ENCODE data around the gene NEK8. TPM values are rescaled to one million over a fixed set of nuclear protein-coding genes. Genes with fewer than 3 reads are reported as not detected.
A peak's percentile ranks its signal among the peaks of the same experiment; 100 is the strongest.

Gene NEK8
- total and polyA plus RNA-seq, 9 of the 15 experiments (the other 6 are each of a cell fraction or from before 2014, with no cell fraction given) = 0.98 to 16.6 (median 4.6) TPM

DNA sequence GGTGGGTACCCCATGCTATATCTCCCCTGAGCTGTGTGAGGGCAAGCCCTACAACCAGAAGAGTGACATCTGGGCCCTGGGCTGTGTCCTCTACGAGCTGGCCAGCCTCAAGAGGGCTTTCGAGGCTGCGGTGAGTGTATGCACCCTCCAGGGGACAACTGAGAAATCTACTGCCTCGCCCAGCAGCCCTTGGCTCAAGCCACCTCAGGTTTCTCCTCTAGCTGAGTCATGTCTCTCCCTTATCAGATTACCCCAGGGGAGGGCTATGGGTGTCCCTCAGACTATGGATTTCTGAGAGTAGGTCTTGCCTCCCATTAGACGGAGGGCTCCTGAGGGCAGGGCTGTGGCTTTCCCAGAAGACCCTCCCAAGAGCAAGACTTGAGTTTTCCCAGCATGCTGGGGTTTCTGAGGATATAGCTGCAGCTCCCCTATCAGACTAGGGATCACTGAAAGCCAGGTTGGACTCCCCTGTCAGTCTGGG lies 6.7 kb downstream of the NEK8 start:
- intact Hi-C loops (cut with micrococcal nuclease) (no loop called here), in situ Hi-C loops (cut with MboI) (no loop called here)
- no peaks in the 10 kb centered on the region for H3K9me1 ChIP-seq (ENCODE audit: control insufficient read depth, insufficient read depth, low read length)
- H3K79me2 ChIP-seq (ENCODE audit: control insufficient read depth, insufficient read depth, low read length) = no peaks in the 10 kb centered on the region
- H3K9ac ChIP-seq (ENCODE audit: insufficient read depth in 1 of 2, low read depth in 2 of 2, low read length in 2 of 2) = peak overlapping the region; percentile 47 to 78
- H3K4me3 ChIP-seq = no peak overlapping the region
- DNase-seq (ENCODE audit: extremely low read depth in 1 of 4, low spot score in 3 of 4) (peak; percentile 85 to 95 (median 92)), ATAC-seq (peak; percentile 99), FAIRE-seq (peak; percentile 98)
- no peaks in the 10 kb centered on the region for H3K27me3 ChIP-seq (ENCODE audit: control insufficient read depth in 2 of 2, insufficient read depth in 2 of 2, low read length in 2 of 2)
- H3K9me3 ChIP-seq (replicated peaks; ENCODE audit: control insufficient read depth, insufficient read depth, low read depth, low read length) = no peaks in the 10 kb centered on the region
- POLR2A ChIA-PET = interaction anchor here (0.5 to 3.0 kb wide), 11 partner anchors 8 to 412 kb away, joined by 3 to 17 read pairs (median 6); partner anchors contain the start of genes RPL23A and TLCD1
- H4K20me1 ChIP-seq (replicated peaks; ENCODE audit: control insufficient read depth, insufficient read depth, low read length) = no peaks in the 10 kb centered on the region
- peak overlapping the region; percentile 62 for H3K4me2 ChIP-seq (ENCODE audit: insufficient read depth, low read length)
- peak overlapping the region; percentile 80 for H2AFZ ChIP-seq (ENCODE audit: low read depth, low read length)
- peaks cover 9% of the 10 kb centered on the region; the same call in 2 of the 3 replicates for H3K36me3 ChIP-seq (ENCODE audit: control insufficient read depth, insufficient read depth, low read length)
- CTCF ChIA-PET (ENCODE audit: low intra/inter-chr PET ratio) = interaction anchor here (0.7 to 1.3 kb wide), 2 partner anchors 15 to 144 kb away, joined by 3 to 7 read pairs; no protein-coding TSS in a partner anchor
- H3K4me1 ChIP-seq (replicated peaks in 1 of 2; ENCODE audit: control insufficient read depth in 2 of 2, insufficient read depth in 2 of 2, low read length in 2 of 2) = peaks cover 29 to 53% of the 10 kb centered on the region in 2 experiments
- WGBS (ENCODE audit: insufficient coverage, low coverage, missing lambda C conversion rate) = 1% methylated on average over 5 of the region's 5 CpGs
- BruUV-seq (replicated peaks) = no TSS peak
- H3K27ac ChIP-seq (ENCODE audit: extremely low read depth, low read depth, low read length) = peak overlapping the region; percentile 64
- TF ChIP-seq ELF4 (CRISPR knock-in tag; IDR thresholded peaks at IDR 0.05) (0 out of 2 replicates have a peak, but pooled peaks have one; percentile 58), HLTF (IDR thresholded peaks at IDR 0.05) (no peak), RBBP5 (IDR thresholded peaks at IDR 0.05; ENCODE audit: borderline replicate concordance, insufficient read depth, low read length, poor library complexity, severe bottlenecking) (peak; percentile 38), HDAC1 (IDR thresholded peaks at IDR 0.05) (peak in 1 of 2 experiments; percentile 33; a peak in 1 of 4 replicates), NCOA6 (IDR thresholded peaks at IDR 0.05) (no peak), MCM7 (IDR thresholded peaks at IDR 0.05) (no peak), MAFG (tag; conservative IDR thresholded peaks at IDR 0.05) (peak; percentile 90)
- TF ChIP-seq, protein P1, sequence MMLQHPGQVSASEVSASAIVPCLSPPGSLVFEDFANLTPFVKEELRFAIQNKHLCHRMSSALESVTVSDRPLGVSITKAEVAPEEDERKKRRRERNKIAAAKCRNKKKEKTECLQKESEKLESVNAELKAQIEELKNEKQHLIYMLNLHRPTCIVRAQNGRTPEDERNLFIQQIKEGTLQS (IDR thresholded peaks at IDR 0.05) = peak; percentile 90
- TF ChIP-seq, protein P1 (CRISPR knock-in tag; conservative IDR thresholded peaks at IDR 0.05) = peak; percentile 80
- TF ChIP-seq, protein P2, sequence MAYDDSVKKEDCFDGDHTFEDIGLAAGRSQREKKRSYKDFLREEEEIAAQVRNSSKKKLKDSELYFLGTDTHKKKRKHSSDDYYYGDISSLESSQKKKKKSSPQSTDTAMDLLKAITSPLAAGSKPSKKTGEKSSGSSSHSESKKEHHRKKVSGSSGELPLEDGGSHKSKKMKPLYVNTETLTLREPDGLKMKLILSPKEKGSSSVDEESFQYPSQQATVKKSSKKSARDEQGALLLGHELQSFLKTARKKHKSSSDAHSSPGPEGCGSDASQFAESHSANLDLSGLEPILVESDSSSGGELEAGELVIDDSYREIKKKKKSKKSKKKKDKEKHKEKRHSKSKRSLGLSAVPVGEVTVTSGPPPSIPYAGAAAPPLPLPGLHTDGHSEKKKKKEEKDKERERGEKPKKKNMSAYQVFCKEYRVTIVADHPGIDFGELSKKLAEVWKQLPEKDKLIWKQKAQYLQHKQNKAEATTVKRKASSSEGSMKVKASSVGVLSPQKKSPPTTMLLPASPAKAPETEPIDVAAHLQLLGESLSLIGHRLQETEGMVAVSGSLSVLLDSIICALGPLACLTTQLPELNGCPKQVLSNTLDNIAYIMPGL (CRISPR knock-in tag; IDR thresholded peaks at IDR 0.05) = 0 out of 2 replicates have a peak, but pooled peaks have one; percentile 40
- TF ChIP-seq, protein P3, sequence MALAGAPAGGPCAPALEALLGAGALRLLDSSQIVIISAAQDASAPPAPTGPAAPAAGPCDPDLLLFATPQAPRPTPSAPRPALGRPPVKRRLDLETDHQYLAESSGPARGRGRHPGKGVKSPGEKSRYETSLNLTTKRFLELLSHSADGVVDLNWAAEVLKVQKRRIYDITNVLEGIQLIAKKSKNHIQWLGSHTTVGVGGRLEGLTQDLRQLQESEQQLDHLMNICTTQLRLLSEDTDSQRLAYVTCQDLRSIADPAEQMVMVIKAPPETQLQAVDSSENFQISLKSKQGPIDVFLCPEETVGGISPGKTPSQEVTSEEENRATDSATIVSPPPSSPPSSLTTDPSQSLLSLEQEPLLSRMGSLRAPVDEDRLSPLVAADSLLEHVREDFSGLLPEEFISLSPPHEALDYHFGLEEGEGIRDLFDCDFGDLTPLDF (CRISPR knock-in tag; IDR thresholded peaks at IDR 0.05) = peak; percentile 68; the same call in 1 of the 2 replicates
- TF ChIP-seq, protein P4, sequence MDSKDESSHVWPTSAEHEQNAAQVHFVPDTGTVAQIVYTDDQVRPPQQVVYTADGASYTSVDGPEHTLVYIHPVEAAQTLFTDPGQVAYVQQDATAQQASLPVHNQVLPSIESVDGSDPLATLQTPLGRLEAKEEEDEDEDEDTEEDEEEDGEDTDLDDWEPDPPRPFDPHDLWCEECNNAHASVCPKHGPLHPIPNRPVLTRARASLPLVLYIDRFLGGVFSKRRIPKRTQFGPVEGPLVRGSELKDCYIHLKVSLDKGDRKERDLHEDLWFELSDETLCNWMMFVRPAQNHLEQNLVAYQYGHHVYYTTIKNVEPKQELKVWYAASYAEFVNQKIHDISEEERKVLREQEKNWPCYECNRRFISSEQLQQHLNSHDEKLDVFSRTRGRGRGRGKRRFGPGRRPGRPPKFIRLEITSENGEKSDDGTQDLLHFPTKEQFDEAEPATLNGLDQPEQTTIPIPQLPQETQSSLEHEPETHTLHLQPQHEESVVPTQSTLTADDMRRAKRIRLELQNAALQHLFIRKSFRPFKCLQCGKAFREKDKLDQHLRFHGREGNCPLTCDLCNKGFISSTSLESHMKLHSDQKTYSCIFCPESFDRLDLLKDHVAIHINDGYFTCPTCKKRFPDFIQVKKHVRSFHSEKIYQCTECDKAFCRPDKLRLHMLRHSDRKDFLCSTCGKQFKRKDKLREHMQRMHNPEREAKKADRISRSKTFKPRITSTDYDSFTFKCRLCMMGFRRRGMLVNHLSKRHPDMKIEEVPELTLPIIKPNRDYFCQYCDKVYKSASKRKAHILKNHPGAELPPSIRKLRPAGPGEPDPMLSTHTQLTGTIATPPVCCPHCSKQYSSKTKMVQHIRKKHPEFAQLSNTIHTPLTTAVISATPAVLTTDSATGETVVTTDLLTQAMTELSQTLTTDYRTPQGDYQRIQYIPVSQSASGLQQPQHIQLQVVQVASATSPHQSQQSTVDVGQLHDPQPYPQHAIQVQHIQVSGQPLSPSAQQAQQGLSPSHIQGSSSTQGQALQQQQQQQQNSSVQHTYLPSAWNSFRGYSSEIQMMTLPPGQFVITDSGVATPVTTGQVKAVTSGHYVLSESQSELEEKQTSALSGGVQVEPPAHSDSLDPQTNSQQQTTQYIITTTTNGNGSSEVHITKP (IDR thresholded peaks at IDR 0.05; ENCODE audit: partially characterized antibody) = peak; percentile 54
- TF ChIP-seq, protein P5, sequence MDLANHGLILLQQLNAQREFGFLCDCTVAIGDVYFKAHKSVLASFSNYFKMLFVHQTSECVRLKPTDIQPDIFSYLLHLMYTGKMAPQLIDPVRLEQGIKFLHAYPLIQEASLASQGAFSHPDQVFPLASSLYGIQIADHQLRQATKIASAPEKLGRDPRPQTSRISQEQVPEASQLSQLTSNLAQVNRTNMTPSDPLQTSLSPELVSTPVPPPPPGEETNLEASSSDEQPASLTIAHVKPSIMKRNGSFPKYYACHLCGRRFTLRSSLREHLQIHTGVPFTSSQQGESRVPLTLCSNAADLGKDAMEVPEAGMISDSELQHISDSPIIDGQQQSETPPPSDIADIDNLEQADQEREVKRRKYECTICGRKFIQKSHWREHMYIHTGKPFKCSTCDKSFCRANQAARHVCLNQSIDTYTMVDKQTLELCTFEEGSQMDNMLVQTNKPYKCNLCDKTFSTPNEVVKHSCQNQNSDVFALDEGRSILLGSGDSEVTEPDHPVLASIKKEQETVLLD (IDR thresholded peaks at IDR 0.05) = peak; percentile 25; the same call in 1 of the 2 replicates

Measured in K562 (cell line).